ENCODE results near the gene FAM124A.

GRCh38 chr13:51230477-51231105, 8.4 kb downstream of the FAM124A start:
- TF ChIP-seq CTCF (conservative IDR thresholded peaks at IDR 0.05 in 1 of 2, IDR thresholded peaks at IDR 0.05 in 1 of 2; ENCODE audit: low read depth in 1 of 2, low read length in 2 of 2) (no peak), EZH2 (IDR thresholded peaks at IDR 0.05; ENCODE audit: low read length, missing control alignments) (no peak)

Measured in fibroblast of lung (primary cell).